ENCODE measurements around the gene COX8A.

COX8A gene

DNA sequence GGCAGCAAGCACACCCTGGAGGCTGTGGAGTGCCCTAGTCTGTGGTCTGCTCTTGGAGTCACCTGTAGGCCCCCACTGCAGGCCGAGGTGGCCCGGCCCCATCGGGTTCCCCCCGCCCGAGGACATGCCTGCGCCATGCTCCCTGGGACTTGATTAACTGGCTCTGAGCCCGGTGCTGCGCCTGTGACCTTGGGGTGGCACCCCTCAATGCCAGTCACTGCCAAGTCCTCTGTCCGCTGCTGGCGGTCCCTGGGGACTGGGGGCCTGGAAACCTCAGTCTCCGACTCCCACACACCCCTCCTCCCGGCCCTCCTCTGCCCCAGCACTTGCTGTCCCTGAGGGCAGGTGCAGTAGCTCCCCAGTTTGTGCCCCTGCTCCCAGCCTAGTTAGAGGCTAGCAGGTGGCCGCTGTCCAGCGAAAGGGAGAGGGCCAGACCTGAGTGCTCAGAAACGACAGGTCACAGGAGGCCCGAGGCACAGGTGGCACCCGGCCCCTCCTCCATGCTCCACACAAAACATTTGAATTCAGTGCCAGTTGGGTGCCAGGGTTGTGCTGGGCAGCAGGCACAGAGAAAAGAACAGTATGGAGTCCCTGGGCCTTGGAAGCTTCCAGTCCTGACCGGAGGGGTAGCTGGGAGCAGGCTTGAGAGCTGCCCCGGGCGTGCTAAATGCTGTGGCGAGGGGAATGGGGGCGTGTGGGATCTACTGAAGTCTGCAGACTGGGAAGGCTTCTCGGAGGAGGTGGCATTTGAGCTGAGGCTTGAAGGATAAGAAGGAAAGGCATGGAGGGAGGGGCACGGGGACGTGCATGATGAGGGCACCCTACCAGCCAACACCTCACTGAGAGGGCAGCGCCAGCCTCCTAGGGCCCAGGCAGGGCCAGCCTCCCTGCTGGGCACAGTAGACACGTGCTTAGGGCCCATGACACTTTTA lies 45.0 kb downstream of the COX8A start:
- no peak for DNase-seq (ENCODE audit: low read depth, low spot score)

- no peak for DNase-seq (ENCODE audit: low read depth, low spot score)
Measured at GRCh38 chr11:64020976-64021756, 46.7 kb downstream of the COX8A start.

- no peak for DNase-seq (ENCODE audit: low read depth, low spot score)
Measured at GRCh38 chr11:64021757-64022093, 47.3 kb downstream of the COX8A start.

GRCh38 chr11:64022125-64022784 lies 47.8 kb downstream of the COX8A start:
- DNase-seq (ENCODE audit: low read depth, low spot score), result no peak

DNA sequence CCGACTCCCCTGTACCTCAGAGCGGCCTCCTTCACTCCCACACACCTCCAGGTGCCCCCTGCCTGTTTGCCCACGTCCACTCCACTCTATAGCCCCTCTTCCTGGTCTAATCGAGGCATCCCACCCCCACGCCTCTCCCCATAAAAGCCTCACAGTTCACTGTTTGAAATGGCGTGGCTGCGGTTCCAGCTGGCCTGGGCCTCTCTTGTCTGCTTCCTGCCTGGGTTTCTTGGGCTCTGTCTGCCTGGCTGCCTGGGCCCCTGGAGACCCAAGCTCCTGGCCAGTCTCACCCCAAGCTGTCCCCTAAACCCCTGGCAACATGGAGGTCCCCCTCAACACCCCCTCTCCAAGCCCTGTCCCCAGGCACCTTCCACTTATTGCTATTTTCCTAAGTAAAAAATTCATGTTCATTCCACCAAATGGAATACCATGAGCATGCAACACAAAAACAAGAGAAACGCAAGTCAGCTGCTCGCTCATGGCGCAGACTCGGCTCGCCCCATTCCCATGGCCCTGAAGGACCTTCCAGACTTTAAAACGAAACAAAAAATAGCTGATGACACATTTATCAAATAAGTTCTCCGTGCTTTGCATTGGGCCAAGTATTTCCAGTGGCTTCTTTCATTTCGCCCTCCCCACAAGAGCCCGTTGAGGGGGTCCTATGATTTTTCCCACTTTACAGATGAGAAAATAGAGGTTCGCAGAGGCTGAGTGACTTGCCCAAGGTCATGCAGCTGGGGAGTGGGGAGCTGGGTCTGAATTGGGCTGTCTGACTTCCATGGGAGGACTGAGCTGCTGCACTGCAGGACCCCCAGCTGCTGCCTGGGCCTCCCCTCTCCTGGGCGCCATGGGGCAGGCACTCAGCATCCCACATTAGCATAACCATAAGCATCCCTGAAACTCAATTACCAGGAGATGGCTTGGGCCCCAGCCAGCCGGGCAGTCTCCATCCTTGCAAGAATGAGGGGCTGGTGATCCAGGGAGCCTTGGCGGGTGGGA lies 49.6 kb downstream of the COX8A start:
- no peak for DNase-seq (ENCODE audit: low read depth, low spot score)

DNA sequence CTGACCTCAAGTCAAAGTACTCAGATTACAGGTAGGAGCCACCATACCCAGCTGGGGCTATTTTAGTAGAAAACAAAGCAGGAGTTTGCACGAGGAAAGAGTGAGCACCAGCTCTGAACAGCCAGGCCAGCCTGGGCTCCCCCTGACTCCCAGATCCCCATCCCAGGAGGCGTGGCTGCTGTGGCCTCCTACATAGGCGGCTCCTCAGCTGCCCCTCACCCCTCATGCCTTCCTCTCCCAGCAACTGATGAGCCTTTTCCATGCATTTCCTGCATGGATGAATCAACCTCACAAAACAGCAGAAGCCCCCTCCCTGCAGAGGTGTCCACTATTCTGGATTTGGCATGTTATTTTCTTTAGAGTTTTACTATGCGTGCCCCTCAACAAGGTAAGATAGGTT lies 50.8 kb downstream of the COX8A start:
- no peak for DNase-seq (ENCODE audit: low read depth, low spot score)
